NCI-H446 treated with DMSO at 0.1 percent for 48 hours (cell line): Measurements from ENCODE around the gene GYS2.

Experiments
- DNase-seq: peaks from one replicate; lab custom pipeline; 2025; lab: John Stamatoyannopoulos, UW

The GYS2 gene

GRCh38 chr12:21552635-21553328 is 51.9 kb downstream of the GYS2 start:
- no peak for DNase-seq

- DNase-seq = peak; percentile 49
Observed at GRCh38 chr12:21551841-21552465, 52.7 kb downstream of the GYS2 start.

GRCh38 chr12:21547437-21547836 is 57.2 kb downstream of the GYS2 start:
- DNase-seq = no peak

- DNase-seq = no peak
Observed at GRCh38 chr12:21546716-21547115, 57.9 kb downstream of the GYS2 start.

- no peak for DNase-seq
Observed at GRCh38 chr12:21545557-21545956, 59.1 kb downstream of the GYS2 start.

- no peak for DNase-seq
Observed at GRCh38 chr12:21543151-21543550, 61.5 kb downstream of the GYS2 start.

GRCh38 chr12:21542403-21542802 is 62.2 kb downstream of the GYS2 start:
- DNase-seq = no peak

GRCh38 chr12:21541773-21542172 is 62.9 kb downstream of the GYS2 start:
- no peak for DNase-seq

GRCh38 chr12:21539797-21540196 is 64.8 kb downstream of the GYS2 start:
- no peak for DNase-seq

GRCh38 chr12:21538061-21538653 is 66.5 kb downstream of the GYS2 start:
- DNase-seq = no peak

GRCh38 chr12:21529456-21529855 is 75.2 kb downstream of the GYS2 start:
- DNase-seq = no peak

GRCh38 chr12:21528953-21529352 is 75.7 kb downstream of the GYS2 start:
- DNase-seq = no peak

- DNase-seq = no peak
Observed at GRCh38 chr12:21527451-21528180, 77.0 kb downstream of the GYS2 start.

- no peak for DNase-seq
Observed at GRCh38 chr12:21526721-21527345, 77.8 kb downstream of the GYS2 start.

GRCh38 chr12:21526053-21526452 is 78.6 kb downstream of the GYS2 start, which contains the start of gene SPX:
Gene SPX (plus strand): TSS chr12:21526296. CDS start chr12:21526473, 177 bp downstream.
- no peak for DNase-seq

GRCh38 chr12:21523148-21523547 is 81.5 kb downstream of the GYS2 start:
- no peak for DNase-seq

GRCh38 chr12:21521541-21521940 is 83.1 kb downstream of the GYS2 start:
- DNase-seq = no peak

- DNase-seq = no peak
Observed at GRCh38 chr12:21518451-21518850, 86.2 kb downstream of the GYS2 start.

- DNase-seq = no peak
Observed at GRCh38 chr12:21516281-21516680, 88.4 kb downstream of the GYS2 start.

GRCh38 chr12:21509768-21510167 is 94.9 kb downstream of the GYS2 start:
- no peak for DNase-seq

GRCh38 chr12:21507849-21508248 is 96.8 kb downstream of the GYS2 start:
- no peak for DNase-seq

GRCh38 chr12:21505888-21506287 is 98.8 kb downstream of the GYS2 start:
- DNase-seq = no peak
